ENCODE data around the gene KDM4C. TPM values are rescaled to one million over a fixed set of nuclear protein-coding genes. Genes with fewer than 3 reads are reported as not detected.

KDM4C gene
- total RNA-seq, 2 donors from 2014 or later, result 12.8 to 31.5 TPM

- no peaks in the 10 kb centered on the region for H3K4me1 Mint-ChIP-seq
- peaks cover 12% of the 10 kb centered on the region for H3K36me3 Mint-ChIP-seq (ENCODE audit: low read depth)
- no peak for TF ChIP-seq CTCF (conservative IDR thresholded peaks at IDR 0.05)
- Histone ChIP-seq H3K4me3 (ENCODE audit: low read length) (no peak overlapping the region), H3K4me1 (ENCODE audit: control insufficient read depth, insufficient read depth, low read length) (no peaks in the 10 kb centered on the region), H3K9me3 (ENCODE audit: control insufficient read depth, low read length) (peaks cover 5% of the 10 kb centered on the region), H3K27ac (ENCODE audit: low read depth, low read length) (no peak overlapping the region), H3K36me3 (ENCODE audit: control insufficient read depth, insufficient read depth, low read length) (peaks cover 10% of the 10 kb centered on the region), H3K9ac (ENCODE audit: extremely low read depth, low read length, poor library complexity, severe bottlenecking) (no peak overlapping the region), H3K27me3 (ENCODE audit: control insufficient read depth, insufficient read depth, low read length, poor library complexity, severe bottlenecking) (no peaks in the 10 kb centered on the region)
- 83 to 100% methylated on average over 2 to 3 of the region's 3 CpGs for WGBS, 2 experiments (ENCODE audit: insufficient coverage in 1 of 2, insufficient read length in 1 of 2)
- no peak overlapping the region for H3K4me3 Mint-ChIP-seq
- H3K27ac Mint-ChIP-seq, result no peak overlapping the region
- no peak for DNase-seq
- H3K27me3 Mint-ChIP-seq (ENCODE audit: insufficient read depth), result no peaks in the 10 kb centered on the region
- H3K9me3 Mint-ChIP-seq, result peaks cover 3% of the 10 kb centered on the region
Observed at GRCh38 chr9:7037176-7037575, 279.4 kb downstream of the KDM4C start.

- H3K27ac Mint-ChIP-seq, result no peak overlapping the region
- H3K4me1 ChIP-seq (ENCODE audit: control insufficient read depth, insufficient read depth, low read length), result no peaks in the 10 kb centered on the region
- no peaks in the 10 kb centered on the region for H3K27me3 Mint-ChIP-seq (ENCODE audit: insufficient read depth)
- H3K9me3 ChIP-seq (ENCODE audit: control insufficient read depth, low read length), result no peaks in the 10 kb centered on the region
- H3K36me3 Mint-ChIP-seq (ENCODE audit: low read depth), result peaks cover 4% of the 10 kb centered on the region
- no peaks in the 10 kb centered on the region for H3K27me3 ChIP-seq (ENCODE audit: control insufficient read depth, insufficient read depth, low read length, poor library complexity, severe bottlenecking)
- no peaks in the 10 kb centered on the region for H3K9me3 Mint-ChIP-seq
- no peak for TF ChIP-seq CTCF (conservative IDR thresholded peaks at IDR 0.05)
- no peak for DNase-seq
- no peak overlapping the region for H3K9ac ChIP-seq (ENCODE audit: extremely low read depth, low read length, poor library complexity, severe bottlenecking)
- H3K4me3 Mint-ChIP-seq, result no peak overlapping the region
- peaks cover 19% of the 10 kb centered on the region for H3K36me3 ChIP-seq (ENCODE audit: control insufficient read depth, insufficient read depth, low read length)
- 86 to 92% methylated on average over 1 to 3 of the region's 3 CpGs for WGBS, 2 experiments (ENCODE audit: insufficient coverage in 1 of 2, insufficient read length in 1 of 2)
- no peak overlapping the region for H3K27ac ChIP-seq (ENCODE audit: low read depth, low read length)
- H3K4me3 ChIP-seq (ENCODE audit: low read length), result no peak overlapping the region
- H3K4me1 Mint-ChIP-seq, result no peaks in the 10 kb centered on the region
Observed at GRCh38 chr9:7042124-7042523, 284.4 kb downstream of the KDM4C start.

GRCh38 chr9:7045361-7045760, 287.6 kb downstream of the KDM4C start:
- no peaks in the 10 kb centered on the region for H3K9me3 Mint-ChIP-seq
- Histone ChIP-seq H3K4me3 (ENCODE audit: low read length) (no peak overlapping the region), H3K9me3 (ENCODE audit: control insufficient read depth, low read length) (no peaks in the 10 kb centered on the region), H3K4me1 (ENCODE audit: control insufficient read depth, insufficient read depth, low read length) (no peaks in the 10 kb centered on the region), H3K36me3 (ENCODE audit: control insufficient read depth, insufficient read depth, low read length) (peaks cover 42% of the 10 kb centered on the region), H3K27me3 (ENCODE audit: control insufficient read depth, insufficient read depth, low read length, poor library complexity, severe bottlenecking) (no peaks in the 10 kb centered on the region), H3K9ac (ENCODE audit: extremely low read depth, low read length, poor library complexity, severe bottlenecking) (no peak overlapping the region), H3K27ac (ENCODE audit: low read depth, low read length) (no peak overlapping the region)
- no peak overlapping the region for H3K4me3 Mint-ChIP-seq
- no peaks in the 10 kb centered on the region for H3K4me1 Mint-ChIP-seq
- peaks cover 8% of the 10 kb centered on the region for H3K36me3 Mint-ChIP-seq (ENCODE audit: low read depth)
- H3K27ac Mint-ChIP-seq, result no peak overlapping the region
- 88 to 100% methylated on average over 1 of the region's 1 CpG for WGBS, 2 experiments (ENCODE audit: insufficient coverage in 1 of 2, insufficient read length in 1 of 2)
- H3K27me3 Mint-ChIP-seq (ENCODE audit: insufficient read depth), result no peaks in the 10 kb centered on the region
- no peak for DNase-seq
- no peak for TF ChIP-seq CTCF (conservative IDR thresholded peaks at IDR 0.05)

Measured in endodermal cell (in vitro differentiated cells).